GM19452 (cell line): Measurements from ENCODE around the gene HNRNPU.
A peak's percentile ranks its signal among the peaks of the same experiment; 100 is the strongest.
"Not testable (repeated sequence)": the region's sequence is repeated elsewhere in the genome, so short reads cannot be mapped to it uniquely, and the experiment has no call there.

Experiments
- ATAC-seq: cut with Tn5 transposase; IDR thresholded peaks from one replicate; pipeline ENCODE4 v1.9.1; 2021; ENCODE audit not compliant: unreplicated experiment

HNRNPU gene

GRCh38 chr1:244841273-244841927 is 22.9 kb downstream of the HNRNPU start:
- ATAC-seq, result no peak

- ATAC-seq, result no peak
These were observed 24.0 kb downstream of the HNRNPU start for GRCh38 chr1:244840219-244840794.

DNA sequence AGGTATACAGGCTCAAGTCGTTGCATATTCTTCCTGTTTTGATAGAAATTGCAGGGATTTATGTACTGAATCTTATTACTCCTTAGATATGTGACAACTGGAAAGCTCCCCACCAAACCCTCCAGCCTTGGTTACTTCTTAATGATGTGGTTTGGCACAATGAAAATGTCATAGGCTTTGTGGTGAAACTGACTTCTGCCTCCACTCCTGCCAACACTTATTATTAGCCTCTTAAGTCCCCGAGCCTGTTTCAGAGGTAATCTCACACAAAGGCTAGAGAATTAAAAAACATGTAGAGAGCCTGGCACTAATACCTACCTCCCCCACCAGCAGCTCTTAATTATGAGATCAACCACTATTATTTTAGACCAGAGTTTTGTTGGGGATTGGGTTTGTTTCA is 24.7 kb downstream of the HNRNPU start:
- no peak for ATAC-seq

- no peak for ATAC-seq
These were observed 26.6 kb downstream of the HNRNPU start for GRCh38 chr1:244837597-244838258.

DNA sequence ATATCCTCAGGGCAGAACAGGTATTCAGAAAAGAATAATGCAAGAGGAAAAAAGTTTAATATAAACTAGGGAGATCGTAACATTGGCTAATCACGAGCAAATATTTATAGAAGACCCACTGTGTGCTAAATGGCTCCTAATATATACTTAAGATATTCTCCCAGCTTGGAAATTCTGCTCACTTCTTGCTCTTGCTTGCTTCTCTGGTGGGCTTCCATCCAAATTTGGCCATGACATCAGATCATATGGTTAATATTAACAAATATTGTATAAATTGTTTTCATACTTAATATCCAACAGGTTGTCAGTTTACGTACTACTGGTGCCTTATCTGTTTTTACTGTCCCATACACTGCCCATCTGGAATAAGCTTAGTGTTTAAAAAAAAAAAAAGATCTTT is 27.8 kb downstream of the HNRNPU start:
- no peak for ATAC-seq

DNA sequence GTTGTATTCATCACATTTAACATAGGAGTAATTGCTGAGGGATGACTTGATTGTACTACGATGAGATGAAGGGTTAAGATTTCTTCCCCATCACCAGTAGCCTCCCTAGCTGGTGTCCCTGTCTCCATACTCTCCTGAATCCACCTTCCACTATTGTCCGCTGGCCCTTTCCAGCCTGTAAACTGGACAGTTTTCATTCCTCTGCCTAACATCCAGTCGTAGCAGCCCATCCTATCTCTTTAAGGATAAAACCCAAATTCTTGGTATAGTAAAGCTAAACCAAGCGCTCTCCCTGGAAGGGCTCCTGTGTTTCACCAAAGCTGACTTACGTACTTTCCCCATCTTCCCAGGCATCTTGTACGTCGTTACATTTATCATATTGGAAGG is 28.2 kb downstream of the HNRNPU start:
- ATAC-seq, result no peak

- peak; percentile 66 for ATAC-seq
These were observed 28.8 kb downstream of the HNRNPU start, which contains the start of gene COX20 for GRCh38 chr1:244835276-244836134. Gene COX20 (plus strand): TSS chr1:244835658. CDS start chr1:244835715, 57 bp downstream.

DNA sequence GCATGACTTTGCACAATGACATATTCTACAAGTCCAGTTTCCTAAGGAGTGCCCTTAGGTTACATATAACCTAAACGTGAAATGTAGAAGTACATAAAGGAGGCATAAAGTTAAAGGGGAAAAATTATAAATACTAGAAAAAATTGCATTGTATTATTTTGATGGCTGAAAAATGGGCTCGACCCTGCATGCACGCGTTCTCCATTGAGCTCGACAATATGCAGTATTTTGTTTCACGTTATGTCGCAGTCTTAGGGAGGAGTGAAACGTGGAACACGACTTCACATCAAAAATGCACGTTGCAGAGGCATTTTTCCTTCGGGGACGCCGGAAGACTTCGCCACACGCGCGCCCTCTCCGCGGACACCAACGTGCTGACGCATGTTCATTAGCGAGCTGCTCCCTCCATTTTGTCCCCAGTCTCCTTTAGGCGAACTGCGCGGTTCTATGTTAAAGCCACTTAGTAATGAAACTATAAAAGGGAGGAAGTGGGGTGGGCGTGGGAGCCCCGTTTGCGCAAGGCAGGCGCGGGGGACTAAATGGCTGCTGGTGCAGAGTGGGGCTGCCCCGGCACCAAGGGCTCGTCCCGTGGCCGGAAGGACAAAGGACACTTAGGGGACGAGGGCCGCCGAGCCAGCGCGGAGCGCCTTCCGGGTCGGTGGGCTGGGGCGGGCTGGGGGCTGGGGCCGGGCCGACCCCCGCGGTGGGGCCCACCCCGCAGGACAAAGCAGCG is 29.6 kb downstream of the HNRNPU start:
- peak; percentile 59 for ATAC-seq

- ATAC-seq, result peak; percentile 6
These were observed 30.4 kb downstream of the HNRNPU start for GRCh38 chr1:244833734-244834542.

GRCh38 chr1:244833260-244833659 is 31.1 kb downstream of the HNRNPU start:
- not testable (repeated sequence) for ATAC-seq

- ATAC-seq, result no peak
These were observed 33.7 kb downstream of the HNRNPU start for GRCh38 chr1:244830639-244831038.

- ATAC-seq, result no peak
These were observed 37.6 kb downstream of the HNRNPU start for GRCh38 chr1:244826712-244827111.

DNA sequence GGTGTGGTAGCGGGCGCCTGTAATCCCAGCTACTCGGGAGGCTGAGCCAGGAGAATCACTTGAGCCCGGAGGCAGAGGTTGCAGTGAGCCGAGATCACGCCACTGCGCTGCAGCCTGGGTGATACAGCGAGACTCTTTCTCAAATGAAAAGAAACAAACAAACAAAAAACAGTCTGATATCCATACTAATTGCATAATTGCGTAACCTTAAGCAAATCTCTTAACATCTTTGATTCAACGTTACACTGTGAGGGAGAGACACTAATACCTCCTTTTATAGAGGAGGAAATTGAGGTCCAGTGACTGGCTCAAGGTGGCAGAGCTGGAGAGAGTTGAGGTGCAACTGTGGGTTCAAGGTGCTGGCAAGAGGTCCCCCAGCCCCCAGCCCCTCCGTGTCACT is 41.5 kb downstream of the HNRNPU start:
- ATAC-seq, result no peak

GRCh38 chr1:244821134-244821533 is 43.2 kb downstream of the HNRNPU start:
- no peak for ATAC-seq

- ATAC-seq, result no peak
These were observed 44.2 kb downstream of the HNRNPU start for GRCh38 chr1:244820131-244820530.

DNA sequence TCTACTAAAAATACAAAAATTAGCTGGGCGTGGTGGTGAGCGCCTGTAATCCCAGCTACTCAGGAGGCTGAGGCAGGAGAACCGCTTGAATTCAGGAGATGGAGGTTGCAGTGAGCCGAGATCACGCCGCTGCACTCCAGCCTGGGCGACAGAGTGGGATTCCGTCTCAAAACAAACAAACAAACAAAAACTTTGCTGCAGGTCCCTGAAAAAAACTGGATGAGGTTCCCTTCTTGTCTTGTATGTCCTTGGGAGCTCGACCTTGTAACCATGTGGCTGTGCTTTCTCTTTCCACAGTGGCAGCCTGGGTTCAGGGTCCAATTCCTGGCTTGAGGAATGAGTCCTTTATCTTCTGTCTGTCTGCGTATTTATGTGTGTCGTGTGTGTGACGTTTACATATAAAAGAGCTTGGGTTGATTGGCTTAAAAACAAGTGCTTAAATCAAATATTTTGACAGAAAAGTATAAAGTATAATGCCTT is 46.9 kb downstream of the HNRNPU start:
- no peak for ATAC-seq

DNA sequence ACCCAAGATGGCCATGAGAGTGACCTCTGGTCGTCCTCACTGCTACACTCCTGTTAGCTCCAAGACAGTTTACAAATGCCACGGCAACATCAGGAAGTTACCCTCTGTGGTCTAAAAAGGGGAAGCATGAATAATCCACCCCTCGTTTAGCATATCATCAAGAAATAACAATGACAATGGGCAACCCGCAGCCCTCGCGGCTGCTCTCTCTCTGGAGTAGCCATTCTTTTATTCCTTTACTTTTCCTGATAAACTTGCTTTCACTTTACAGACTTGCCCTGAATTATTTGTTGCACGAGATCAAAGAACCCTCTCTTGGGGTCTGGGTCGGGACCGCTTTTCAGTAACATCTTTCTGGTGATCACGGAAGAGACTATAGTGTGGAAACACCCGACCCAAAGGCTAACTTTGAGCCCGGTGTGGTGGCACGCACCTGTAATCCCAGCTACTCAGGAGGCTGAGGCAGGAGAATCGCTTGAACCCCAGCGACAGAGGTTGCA is 48.7 kb downstream of the HNRNPU start:
- ATAC-seq, result no peak

- ATAC-seq, result no peak
These were observed 51.0 kb downstream of the HNRNPU start for GRCh38 chr1:244813327-244813726.

- no peak for ATAC-seq
These were observed 54.1 kb downstream of the HNRNPU start for GRCh38 chr1:244810221-244810620.

DNA sequence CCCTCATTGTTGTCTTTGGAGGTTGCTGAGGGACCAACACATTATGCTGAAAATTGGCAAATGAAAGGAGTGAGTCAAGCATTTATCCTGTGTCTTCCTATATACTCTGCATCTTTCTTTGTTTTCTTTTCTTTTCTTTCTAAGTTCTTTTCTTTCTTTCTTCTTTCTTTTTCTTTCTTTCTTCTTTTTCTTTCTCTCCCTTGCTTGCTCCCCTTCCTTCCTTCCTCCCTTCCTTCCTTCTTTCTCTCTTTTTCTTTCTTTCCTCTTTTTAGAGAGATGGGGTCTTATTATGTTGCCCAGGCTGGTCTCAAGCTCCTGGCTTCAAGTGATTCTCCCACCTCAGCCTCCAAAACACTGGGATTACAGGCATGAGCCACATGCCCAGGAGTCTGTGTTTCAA is 57.2 kb downstream of the HNRNPU start:
- no peak for ATAC-seq
